T-helper 22 cell (primary cell): Measurements from ENCODE around the gene PSMG4.

ENCODE experiments used
- DNase-seq: peaks from one replicate; pipeline ENCODE4 v3.0.0-alpha.2; 2020; ENCODE audit warnings: low read depth

The PSMG4 gene

GRCh38 chr6:3252369-3252768, 6.4 kb upstream of the PSMG4 start:
- no peak for DNase-seq

GRCh38 chr6:3252861-3253596, 5.7 kb upstream of the PSMG4 start:
- no peak for DNase-seq

DNA sequence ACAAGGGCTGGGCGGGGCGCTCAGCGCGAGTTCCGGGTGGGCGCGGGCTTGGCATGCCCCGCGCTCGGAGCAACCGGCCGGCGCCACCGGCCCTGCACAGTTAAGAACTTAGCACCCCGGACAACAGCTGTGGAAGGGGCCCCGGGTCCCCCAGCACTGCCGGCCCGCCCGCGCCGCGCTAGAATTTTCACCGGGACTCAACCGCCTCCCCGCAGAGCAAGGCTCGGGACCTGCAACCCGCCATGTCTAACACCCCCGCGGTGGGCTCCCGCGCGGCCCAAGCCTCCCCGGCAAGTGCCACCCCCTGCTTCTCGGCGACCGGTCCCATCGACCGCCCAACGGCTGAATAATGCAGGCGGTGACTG, 5.2 kb upstream of the PSMG4 start:
- no peak for DNase-seq

- no peak for DNase-seq
These were observed 546 bp upstream of the PSMG4 start for GRCh38 chr6:3258201-3258600.

DNA sequence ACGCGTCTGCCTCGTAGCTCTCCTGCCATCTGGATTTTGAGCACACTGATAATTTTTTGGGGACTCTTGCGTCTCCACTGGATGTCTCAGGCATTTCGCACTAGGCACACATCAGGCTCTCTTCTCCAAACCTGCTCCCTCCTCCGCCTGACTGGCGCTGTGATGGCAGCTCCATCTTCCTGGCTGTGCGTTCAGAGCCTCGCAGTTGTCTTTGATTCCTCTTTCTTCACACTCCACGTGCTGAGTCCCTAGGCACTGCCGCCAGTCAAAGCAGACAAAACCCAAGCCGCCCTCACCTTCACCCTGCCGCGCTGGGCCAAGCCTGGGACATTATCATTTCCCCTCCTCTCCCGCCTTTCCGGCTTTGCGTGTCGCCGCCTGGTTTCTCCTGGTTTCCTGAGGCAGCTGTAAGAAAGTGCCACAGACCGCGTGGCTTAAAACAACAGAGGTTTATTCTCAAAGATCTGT, 778 bp downstream of the PSMG4 start:
- DNase-seq, result no peak

- no peak for DNase-seq
These were observed 1.5 kb downstream of the PSMG4 start for GRCh38 chr6:3260296-3260695.

DNA sequence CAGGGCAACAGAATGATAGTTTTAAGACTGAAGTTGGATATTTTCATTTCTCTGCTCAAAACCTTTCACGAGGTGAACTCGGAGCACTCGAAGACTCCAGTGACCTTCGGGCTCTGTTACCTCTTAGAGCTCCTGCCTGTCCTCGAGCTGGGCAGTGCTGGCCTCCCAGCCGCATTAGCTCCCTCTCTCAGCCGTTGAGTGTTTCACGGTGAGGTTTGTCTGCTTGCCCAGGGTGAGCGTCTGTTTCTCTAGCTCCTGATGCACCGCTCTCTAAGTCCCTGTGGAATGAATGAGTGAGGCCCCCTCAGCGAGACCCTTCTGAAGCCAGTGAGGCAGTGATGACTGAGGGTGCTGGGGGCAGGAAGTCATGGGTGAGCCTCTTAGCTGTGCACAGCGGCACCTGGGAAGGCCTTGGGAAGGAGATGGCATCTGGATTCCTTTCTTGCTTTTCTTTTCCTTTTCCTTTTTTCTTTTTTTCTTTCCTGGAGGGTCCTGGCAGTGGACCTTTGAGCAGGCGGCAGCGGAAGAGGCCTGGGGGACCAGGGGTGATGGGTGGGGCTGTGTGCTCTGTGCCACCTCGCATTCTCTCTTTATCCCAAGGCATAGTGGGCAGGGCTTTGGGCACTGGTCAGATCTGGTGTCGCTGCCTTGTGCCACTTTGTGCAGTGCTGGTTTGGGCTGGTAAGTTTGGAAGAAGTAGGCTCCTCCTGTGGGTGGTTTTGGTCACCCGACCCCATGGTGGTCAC, 2.2 kb downstream of the PSMG4 start:
- DNase-seq, result no peak

DNA sequence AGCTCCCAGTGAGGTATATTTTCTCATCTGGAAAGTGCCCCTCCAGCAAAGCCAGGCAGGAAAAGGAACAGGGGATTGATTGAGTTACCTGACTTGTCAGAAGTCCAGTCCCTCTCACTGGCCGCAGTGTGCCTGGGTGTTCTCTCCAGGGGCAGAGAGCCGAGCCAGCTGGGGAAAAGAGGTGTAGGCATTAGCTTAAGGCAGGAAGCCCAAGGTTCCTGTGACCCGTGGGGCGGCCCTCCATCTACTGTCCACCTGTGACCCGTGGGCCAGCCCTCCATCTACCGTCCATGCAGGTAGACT, 2.7 kb downstream of the PSMG4 start:
- DNase-seq, result no peak

DNA sequence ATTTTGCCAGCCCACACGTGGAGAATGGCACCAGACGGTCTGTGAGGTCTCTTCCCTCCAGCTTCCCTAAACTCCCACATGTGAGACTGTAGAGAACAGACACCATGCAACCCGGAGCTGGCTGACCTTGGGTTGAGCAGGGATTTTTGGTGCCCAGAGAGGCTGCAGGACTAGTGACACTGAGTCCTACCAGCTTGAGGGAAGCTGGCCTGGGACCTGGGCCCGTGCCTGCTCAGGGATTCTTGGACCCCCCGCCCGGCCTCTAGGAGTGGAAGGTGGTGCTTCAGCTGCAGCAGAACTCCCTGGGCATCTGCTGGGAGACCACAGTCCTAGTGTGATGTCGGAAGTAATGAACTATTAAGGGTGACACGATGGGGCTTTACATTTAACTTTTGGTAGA, 3.2 kb downstream of the PSMG4 start:
- DNase-seq, result no peak

GRCh38 chr6:3263096-3263495, 4.3 kb downstream of the PSMG4 start:
- DNase-seq, result no peak

GRCh38 chr6:3264356-3264755, 5.6 kb downstream of the PSMG4 start:
- no peak for DNase-seq

GRCh38 chr6:3265671-3266070, 6.9 kb downstream of the PSMG4 start:
- DNase-seq, result no peak

- no peak for DNase-seq
These were observed 7.4 kb downstream of the PSMG4 start for GRCh38 chr6:3266170-3266569.

DNA sequence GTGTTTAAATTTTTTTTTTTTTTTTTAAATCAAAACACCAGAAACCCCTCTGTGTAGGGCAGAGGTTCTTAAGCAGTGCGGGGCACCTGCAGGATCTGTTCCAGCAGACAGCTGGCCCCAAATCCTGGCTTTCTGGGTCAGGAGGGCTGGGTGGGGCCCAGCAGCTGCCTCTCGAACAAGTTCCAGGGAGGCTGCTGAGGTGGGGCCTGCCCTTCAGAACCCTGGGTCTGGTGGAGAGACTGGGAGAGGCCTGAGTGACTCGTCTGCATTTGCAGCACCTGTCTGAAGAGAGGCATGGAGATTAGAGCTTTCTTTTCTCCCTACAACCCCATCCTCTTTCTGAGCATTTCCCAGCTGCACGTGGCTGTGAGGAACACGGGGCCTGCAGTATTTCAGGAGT, 8.4 kb downstream of the PSMG4 start:
- no peak for DNase-seq

- DNase-seq, result no peak
These were observed 9.9 kb downstream of the PSMG4 start for GRCh38 chr6:3268680-3269079.

DNA sequence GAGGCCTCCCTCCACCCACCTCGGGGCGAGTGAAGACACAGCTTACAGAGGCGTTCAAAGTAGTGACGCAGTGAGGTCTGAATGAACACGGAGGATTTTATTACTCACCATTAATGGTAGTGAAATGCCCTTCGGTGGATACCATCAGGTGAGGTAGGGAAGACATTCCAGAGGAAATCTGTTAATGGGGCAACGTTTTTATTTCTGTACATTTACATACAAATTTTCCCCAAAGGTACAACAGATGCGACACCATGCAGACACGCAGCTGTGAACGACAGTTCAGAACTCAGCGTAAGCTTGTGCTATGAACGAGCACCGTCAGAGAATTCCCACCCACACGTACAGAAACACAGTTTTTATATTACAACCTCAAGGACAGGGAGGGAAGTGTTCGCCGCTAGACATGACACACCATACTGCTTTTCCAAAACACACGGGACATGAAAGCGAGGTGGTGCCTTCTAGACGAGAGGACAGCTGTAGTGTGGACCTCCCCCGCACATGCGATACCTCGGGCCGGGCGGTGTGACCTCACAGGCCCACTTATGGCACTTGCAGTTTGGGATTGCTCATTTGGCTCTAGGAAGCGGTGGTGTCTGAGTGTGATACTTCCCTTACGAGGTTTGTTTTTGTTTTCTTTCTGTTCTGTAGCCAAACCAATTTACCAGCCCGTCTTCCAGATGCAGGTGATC, 10.7 kb downstream of the PSMG4 start:
- DNase-seq, result no peak

DNA sequence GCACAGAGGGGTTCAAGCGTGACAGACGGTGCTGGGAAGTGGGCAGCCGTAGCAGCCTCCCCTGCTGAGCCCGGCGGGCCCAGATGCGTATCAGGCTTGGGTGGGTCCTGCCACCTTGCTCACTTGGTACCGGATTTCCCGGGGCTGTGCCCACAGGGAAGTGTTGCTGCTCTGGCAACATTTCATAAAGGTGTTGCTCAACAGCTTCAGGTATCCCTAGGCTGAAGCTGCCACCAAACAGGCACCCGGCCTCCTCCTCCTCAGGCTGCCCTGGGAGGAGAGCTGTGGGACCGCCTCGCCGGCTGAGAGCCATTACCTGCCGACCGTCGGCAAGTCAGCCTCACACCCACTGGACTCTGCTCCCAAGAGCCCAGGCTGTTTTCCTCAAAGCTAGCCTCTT, 11.5 kb downstream of the PSMG4 start:
- DNase-seq, result no peak

GRCh38 chr6:3271756-3272155, 13.0 kb downstream of the PSMG4 start:
- no peak for DNase-seq

- no peak for DNase-seq
These were observed 14.3 kb downstream of the PSMG4 start for GRCh38 chr6:3272911-3273547.

GRCh38 chr6:3273707-3274521, 15.2 kb downstream of the PSMG4 start:
- no peak for DNase-seq

- DNase-seq, result no peak
These were observed 17.7 kb downstream of the PSMG4 start for GRCh38 chr6:3276174-3277167.
